NT2/D1 (cell line): ENCODE measurements around the gene PTCD1.

ENCODE experiments used
- SUZ12 ChIP-seq: IDR thresholded peaks from 2 replicates; pipeline ENCODE4 v1.6.1; 2011; ENCODE audit not compliant: insufficient read length, insufficient read depth; ENCODE audit errors: extremely low read depth
- YY1 ChIP-seq: IDR thresholded peaks from 2 replicates; pipeline ENCODE4 v1.6.1; 2011; ENCODE audit not compliant: insufficient read length, insufficient read depth
- ZNF274 ChIP-seq: IDR thresholded peaks from 2 replicates; pipeline ENCODE4 v1.6.1; 2011; ENCODE audit warnings: mild to moderate bottlenecking, low read depth, low read length

DNA sequence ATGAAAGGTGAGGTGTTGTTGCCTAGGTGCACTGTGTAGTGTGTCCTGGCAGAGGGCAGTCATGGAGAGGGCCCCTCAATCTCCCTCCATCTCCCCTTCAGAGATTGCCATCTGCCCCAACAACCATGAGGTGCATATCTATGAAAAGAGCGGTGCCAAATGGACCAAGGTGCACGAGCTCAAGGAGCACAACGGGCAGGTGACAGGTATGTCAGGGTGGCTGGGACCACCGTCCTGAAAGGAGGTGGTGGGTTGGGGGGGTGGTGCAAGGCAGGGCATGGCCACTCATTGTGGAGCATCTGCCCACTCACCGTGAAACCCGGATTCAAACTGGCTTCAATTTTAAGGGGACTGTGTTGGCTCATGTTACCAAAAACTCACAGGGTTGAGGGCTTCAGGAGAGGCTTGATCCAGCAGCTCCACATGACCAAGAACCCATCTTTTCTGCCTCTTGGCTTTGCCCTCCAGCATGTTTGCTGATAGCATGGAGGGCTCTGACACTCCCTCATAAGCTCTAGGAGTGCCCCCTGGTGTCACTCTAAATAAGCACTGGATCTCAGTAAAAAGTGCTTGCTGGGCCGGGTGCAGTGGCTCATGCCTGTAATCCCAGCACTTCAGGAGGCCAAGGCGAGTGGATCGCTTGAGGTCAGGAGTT lies 51.9 kb downstream of the PTCD1 start:
- TF ChIP-seq ZNF274 (no peak), SUZ12 (no peak), YY1 (no peak)
